ENCODE measurements around the gene LONP1.
"Not testable (repeated sequence)": the region's sequence is repeated elsewhere in the genome, so short reads cannot be mapped to it uniquely, and the experiment has no call there.

The LONP1 gene

GRCh38 chr19:5691822-5692722, 27.9 kb downstream of the LONP1 start:
- no peak for DNase-seq

GRCh38 chr19:5690955-5691821, 28.8 kb downstream of the LONP1 start:
- DNase-seq, result peak; percentile 19 to 49

- peak; percentile 98 to 99 for DNase-seq
Measured at GRCh38 chr19:5690125-5690954, 29.6 kb downstream of the LONP1 start, which contains the start of gene RPL36. Gene RPL36 (plus strand): TSS chr19:5690295. CDS start chr19:5690508, 213 bp downstream.

- not testable (repeated sequence) for DNase-seq
Measured at GRCh38 chr19:5688262-5688881, 31.6 kb downstream of the LONP1 start.

- no peak for DNase-seq
Measured at GRCh38 chr19:5687360-5688198, 32.4 kb downstream of the LONP1 start.

GRCh38 chr19:5686647-5687359, 33.1 kb downstream of the LONP1 start:
- DNase-seq, result peak; percentile 95

GRCh38 chr19:5686326-5686646, 33.7 kb downstream of the LONP1 start:
- DNase-seq, result no peak

- DNase-seq, result no peak
Measured at GRCh38 chr19:5684694-5685430, 35.1 kb downstream of the LONP1 start.

- DNase-seq, result no peak
Measured at GRCh38 chr19:5683177-5683886, 36.6 kb downstream of the LONP1 start.

GRCh38 chr19:5682107-5682482, 37.9 kb downstream of the LONP1 start:
- DNase-seq, result no peak

- no peak for DNase-seq
Measured at GRCh38 chr19:5681391-5682106, 38.4 kb downstream of the LONP1 start.

GRCh38 chr19:5680437-5681368, 39.2 kb downstream of the LONP1 start, which contains the start of the genes HSD11B1L and MICOS13:
Gene HSD11B1L (plus strand): TSS chr19:5681027. CDS start chr19:5684833, 3,806 bp downstream.
Gene MICOS13 (minus strand): TSS chr19:5680516. CDS start chr19:5680486, 30 bp downstream.
- DNase-seq, result peak; percentile 99

- DNase-seq, result no peak
Measured at GRCh38 chr19:5680084-5680436, 39.9 kb downstream of the LONP1 start.

GRCh38 chr19:5679289-5680083, 40.5 kb downstream of the LONP1 start:
- no peak for DNase-seq

GRCh38 chr19:5678071-5678718, 41.8 kb downstream of the LONP1 start:
- no peak for DNase-seq

- no peak for DNase-seq
Measured at GRCh38 chr19:5677580-5677979, 42.4 kb downstream of the LONP1 start.

Measured in CD4-positive, alpha-beta T cell treated with Interleukin-4 for 1 hour (primary cell).